ENCODE results near the gene USH2A. TPM values are rescaled to one million over a fixed set of nuclear protein-coding genes. Genes with fewer than 3 reads are reported as not detected.

The USH2A gene
- polyA plus RNA-seq, 1 of the 3 experiments (the other 2 are of a cell fraction), result under 0.01 TPM

DNA sequence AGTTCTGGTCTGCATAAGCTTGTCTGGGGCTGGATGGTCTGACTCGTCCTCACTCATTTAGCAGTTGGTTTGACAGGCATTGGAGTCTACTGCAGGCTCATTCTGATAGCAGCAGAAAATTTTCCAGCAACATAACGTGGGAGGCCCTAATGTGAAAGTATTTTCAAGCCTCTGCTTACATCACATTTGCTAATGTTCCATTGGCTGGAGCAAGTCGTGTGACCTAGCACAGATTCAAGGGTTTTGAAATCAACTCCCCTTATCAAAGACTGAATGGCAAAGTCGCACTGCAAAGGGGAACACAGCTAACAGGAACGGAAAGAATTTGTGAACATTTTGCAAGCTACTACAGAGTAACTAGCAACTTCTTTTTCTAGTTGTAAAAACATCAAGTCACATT is 2.3 kb upstream of the USH2A start:
- no peaks in the 10 kb centered on the region for H3K79me2 ChIP-seq (ENCODE audit: insufficient read depth)
- no peaks in the 10 kb centered on the region for H4K20me1 ChIP-seq (ENCODE audit: insufficient read depth)
- no peak for TF ChIP-seq RXRA (IDR thresholded peaks at IDR 0.05; ENCODE audit: borderline replicate concordance, low read depth)
- no peak for TF ChIP-seq FOXJ3 (CRISPR knock-in tag; IDR thresholded peaks at IDR 0.05)
- TF ChIP-seq CHD2 (IDR thresholded peaks at IDR 0.05; ENCODE audit: low read length, partially characterized antibody), result no peak
- TF ChIP-seq TEAD4 (IDR thresholded peaks at IDR 0.05; ENCODE audit: borderline replicate concordance, insufficient read depth), result no peak
- no peak for TF ChIP-seq JUND (IDR thresholded peaks at IDR 0.05)
- no peak for TF ChIP-seq POLR2AphosphoS5 (IDR thresholded peaks at IDR 0.05; ENCODE audit: low read depth, low read length)
- no peak for TF ChIP-seq GABPA (IDR thresholded peaks at IDR 0.05; ENCODE audit: low read depth)
- TF ChIP-seq, protein P1, sequence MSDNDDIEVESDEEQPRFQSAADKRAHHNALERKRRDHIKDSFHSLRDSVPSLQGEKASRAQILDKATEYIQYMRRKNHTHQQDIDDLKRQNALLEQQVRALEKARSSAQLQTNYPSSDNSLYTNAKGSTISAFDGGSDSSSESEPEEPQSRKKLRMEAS (IDR thresholded peaks at IDR 0.05; ENCODE audit: low read depth), result no peak
- WGBS (ENCODE audit: low lambda C conversion rate), result 68% methylated on average over 5 of the region's 5 CpGs
- POLR2A ChIA-PET, result no interaction called here
- no peaks in the 10 kb centered on the region for H3K9me3 ChIP-seq
- CTCF ChIA-PET, result interaction anchor here (0.7 kb wide), 1 partner anchor 25 kb away, joined by 3 read pairs; no protein-coding TSS in a partner anchor
- no peaks in the 10 kb centered on the region for H3K9me2 ChIP-seq
- no peak overlapping the region for H3K9ac ChIP-seq
- H3F3A ChIP-seq (replicated peaks; ENCODE audit: insufficient read depth), result no peaks in the 10 kb centered on the region
- no peak overlapping the region for H3K4me2 ChIP-seq
- H3K27ac ChIP-seq (ENCODE audit: low read depth in 2 of 2, low read length in 1 of 2), result no peak overlapping the region
- H3K27me3 ChIP-seq (ENCODE audit: insufficient read depth), result no peaks in the 10 kb centered on the region
- no peak for DNase-seq
- peak overlapping the region; percentile 44; the same call in 1 of the 2 replicates for H2AFZ ChIP-seq (ENCODE audit: low read depth)
- H3K36me3 ChIP-seq (replicated peaks in 1 of 2; ENCODE audit: control insufficient read depth in 1 of 2, insufficient read depth in 2 of 2, low read length in 1 of 2), result no peaks in the 10 kb centered on the region
- no peak overlapping the region for H3K4me3 ChIP-seq (ENCODE audit: low read depth in 2 of 2, low read length in 1 of 2)
- no peaks in the 10 kb centered on the region; a peak in 1 of 4 replicates for H3K4me1 ChIP-seq (ENCODE audit: control insufficient read depth in 1 of 2, insufficient read depth in 2 of 2, low read depth in 1 of 2, low read length in 1 of 2)

DNA sequence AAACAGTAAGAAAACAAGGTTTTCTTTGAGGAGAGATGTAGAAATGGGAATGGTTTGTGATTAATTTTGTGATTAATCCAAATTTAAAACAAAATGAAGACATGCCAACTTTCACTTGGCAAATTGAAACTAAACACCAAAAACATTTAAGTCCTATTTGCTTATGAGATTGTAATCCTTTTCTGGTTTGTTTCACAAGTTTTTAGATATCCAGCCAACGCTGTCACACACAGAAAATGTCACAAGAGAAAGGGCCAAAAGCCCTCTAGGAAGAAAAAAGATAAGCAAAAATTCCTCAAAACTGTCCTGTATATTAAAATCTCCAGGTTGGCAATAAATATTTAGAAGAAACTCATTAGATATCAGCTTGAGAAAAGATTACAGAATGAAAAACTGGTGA is 2.5 kb downstream of the USH2A start:
- H3K27me3 ChIP-seq (ENCODE audit: insufficient read depth), result no peaks in the 10 kb centered on the region
- WGBS (ENCODE audit: low lambda C conversion rate), result 33% methylated on average over 1 of the region's 1 CpG
- no peak overlapping the region for H3K4me2 ChIP-seq
- no peak for DNase-seq
- H3K4me1 ChIP-seq (ENCODE audit: control insufficient read depth in 1 of 2, insufficient read depth in 2 of 2, low read depth in 1 of 2, low read length in 1 of 2), result no peaks in the 10 kb centered on the region; a peak in 1 of 4 replicates
- ChIA-PET CTCF (interaction anchor here (1.7 to 1.8 kb wide), 2 partner anchors 11 to 200 kb away, joined by 4 to 9 read pairs; no protein-coding TSS in a partner anchor), POLR2A (no interaction called here)
- no peak overlapping the region for H2AFZ ChIP-seq (ENCODE audit: low read depth)
- no peaks in the 10 kb centered on the region for H3F3A ChIP-seq (replicated peaks; ENCODE audit: insufficient read depth)
- H3K79me2 ChIP-seq (ENCODE audit: insufficient read depth), result no peaks in the 10 kb centered on the region
- H3K36me3 ChIP-seq (replicated peaks in 1 of 2; ENCODE audit: control insufficient read depth in 1 of 2, insufficient read depth in 2 of 2, low read length in 1 of 2), result no peaks in the 10 kb centered on the region
- H3K9me2 ChIP-seq, result no peaks in the 10 kb centered on the region
- H3K4me3 ChIP-seq (ENCODE audit: low read depth in 2 of 2, low read length in 1 of 2), result no peak overlapping the region
- TF ChIP-seq YY1 (IDR thresholded peaks at IDR 0.05; ENCODE audit: low read depth) (no peak), TEAD4 (IDR thresholded peaks at IDR 0.05; ENCODE audit: borderline replicate concordance, insufficient read depth) (no peak), NFIC (IDR thresholded peaks at IDR 0.05; ENCODE audit: borderline replicate concordance) (no peak), RXRA (IDR thresholded peaks at IDR 0.05; ENCODE audit: borderline replicate concordance, low read depth) (no peak), MXI1 (IDR thresholded peaks at IDR 0.05; ENCODE audit: low read depth, low read length) (no peak), RAD21 (IDR thresholded peaks at IDR 0.05; ENCODE audit: low read length) (no peak), NRF1 (IDR thresholded peaks at IDR 0.05; ENCODE audit: low read depth, low read length) (no peak), TAF1 (IDR thresholded peaks at IDR 0.05; ENCODE audit: borderline replicate concordance, low read depth, low read length) (no peak), GATA2 (CRISPR knock-in tag; IDR thresholded peaks at IDR 0.05) (no peak), FOSL2 (IDR thresholded peaks at IDR 0.05; ENCODE audit: borderline replicate concordance, low read depth) (no peak), SMC3 (IDR thresholded peaks at IDR 0.05; ENCODE audit: low read depth, low read length) (no peak), GABPA (IDR thresholded peaks at IDR 0.05; ENCODE audit: low read depth) (no peak), TCF12 (IDR thresholded peaks at IDR 0.05) (no peak), RFX5 (IDR thresholded peaks at IDR 0.05; ENCODE audit: low read length) (no peak), FOXM1 (IDR thresholded peaks at IDR 0.05; ENCODE audit: low read depth) (no peak)
- TF ChIP-seq, protein P2, sequence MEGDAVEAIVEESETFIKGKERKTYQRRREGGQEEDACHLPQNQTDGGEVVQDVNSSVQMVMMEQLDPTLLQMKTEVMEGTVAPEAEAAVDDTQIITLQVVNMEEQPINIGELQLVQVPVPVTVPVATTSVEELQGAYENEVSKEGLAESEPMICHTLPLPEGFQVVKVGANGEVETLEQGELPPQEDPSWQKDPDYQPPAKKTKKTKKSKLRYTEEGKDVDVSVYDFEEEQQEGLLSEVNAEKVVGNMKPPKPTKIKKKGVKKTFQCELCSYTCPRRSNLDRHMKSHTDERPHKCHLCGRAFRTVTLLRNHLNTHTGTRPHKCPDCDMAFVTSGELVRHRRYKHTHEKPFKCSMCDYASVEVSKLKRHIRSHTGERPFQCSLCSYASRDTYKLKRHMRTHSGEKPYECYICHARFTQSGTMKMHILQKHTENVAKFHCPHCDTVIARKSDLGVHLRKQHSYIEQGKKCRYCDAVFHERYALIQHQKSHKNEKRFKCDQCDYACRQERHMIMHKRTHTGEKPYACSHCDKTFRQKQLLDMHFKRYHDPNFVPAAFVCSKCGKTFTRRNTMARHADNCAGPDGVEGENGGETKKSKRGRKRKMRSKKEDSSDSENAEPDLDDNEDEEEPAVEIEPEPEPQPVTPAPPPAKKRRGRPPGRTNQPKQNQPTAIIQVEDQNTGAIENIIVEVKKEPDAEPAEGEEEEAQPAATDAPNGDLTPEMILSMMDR (IDR thresholded peaks at IDR 0.05), result no peak
- TF ChIP-seq, protein P3, sequence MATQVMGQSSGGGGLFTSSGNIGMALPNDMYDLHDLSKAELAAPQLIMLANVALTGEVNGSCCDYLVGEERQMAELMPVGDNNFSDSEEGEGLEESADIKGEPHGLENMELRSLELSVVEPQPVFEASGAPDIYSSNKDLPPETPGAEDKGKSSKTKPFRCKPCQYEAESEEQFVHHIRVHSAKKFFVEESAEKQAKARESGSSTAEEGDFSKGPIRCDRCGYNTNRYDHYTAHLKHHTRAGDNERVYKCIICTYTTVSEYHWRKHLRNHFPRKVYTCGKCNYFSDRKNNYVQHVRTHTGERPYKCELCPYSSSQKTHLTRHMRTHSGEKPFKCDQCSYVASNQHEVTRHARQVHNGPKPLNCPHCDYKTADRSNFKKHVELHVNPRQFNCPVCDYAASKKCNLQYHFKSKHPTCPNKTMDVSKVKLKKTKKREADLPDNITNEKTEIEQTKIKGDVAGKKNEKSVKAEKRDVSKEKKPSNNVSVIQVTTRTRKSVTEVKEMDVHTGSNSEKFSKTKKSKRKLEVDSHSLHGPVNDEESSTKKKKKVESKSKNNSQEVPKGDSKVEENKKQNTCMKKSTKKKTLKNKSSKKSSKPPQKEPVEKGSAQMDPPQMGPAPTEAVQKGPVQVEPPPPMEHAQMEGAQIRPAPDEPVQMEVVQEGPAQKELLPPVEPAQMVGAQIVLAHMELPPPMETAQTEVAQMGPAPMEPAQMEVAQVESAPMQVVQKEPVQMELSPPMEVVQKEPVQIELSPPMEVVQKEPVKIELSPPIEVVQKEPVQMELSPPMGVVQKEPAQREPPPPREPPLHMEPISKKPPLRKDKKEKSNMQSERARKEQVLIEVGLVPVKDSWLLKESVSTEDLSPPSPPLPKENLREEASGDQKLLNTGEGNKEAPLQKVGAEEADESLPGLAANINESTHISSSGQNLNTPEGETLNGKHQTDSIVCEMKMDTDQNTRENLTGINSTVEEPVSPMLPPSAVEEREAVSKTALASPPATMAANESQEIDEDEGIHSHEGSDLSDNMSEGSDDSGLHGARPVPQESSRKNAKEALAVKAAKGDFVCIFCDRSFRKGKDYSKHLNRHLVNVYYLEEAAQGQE (IDR thresholded peaks at IDR 0.05; ENCODE audit: low read depth, low read length), result no peak
- TF ChIP-seq, protein P1 (IDR thresholded peaks at IDR 0.05; ENCODE audit: low read depth), result no peak
- TF ChIP-seq, protein P4, sequence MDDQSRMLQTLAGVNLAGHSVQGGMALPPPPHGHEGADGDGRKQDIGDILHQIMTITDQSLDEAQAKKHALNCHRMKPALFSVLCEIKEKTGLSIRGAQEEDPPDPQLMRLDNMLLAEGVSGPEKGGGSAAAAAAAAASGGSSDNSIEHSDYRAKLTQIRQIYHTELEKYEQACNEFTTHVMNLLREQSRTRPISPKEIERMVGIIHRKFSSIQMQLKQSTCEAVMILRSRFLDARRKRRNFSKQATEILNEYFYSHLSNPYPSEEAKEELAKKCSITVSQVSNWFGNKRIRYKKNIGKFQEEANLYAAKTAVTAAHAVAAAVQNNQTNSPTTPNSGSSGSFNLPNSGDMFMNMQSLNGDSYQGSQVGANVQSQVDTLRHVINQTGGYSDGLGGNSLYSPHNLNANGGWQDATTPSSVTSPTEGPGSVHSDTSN (IDR thresholded peaks at IDR 0.05), result no peak
- no peak overlapping the region; a peak in 1 of 4 replicates for H3K27ac ChIP-seq (ENCODE audit: low read depth in 2 of 2, low read length in 1 of 2)
- H3K9me3 ChIP-seq, result no peaks in the 10 kb centered on the region
- no peak overlapping the region for H3K9ac ChIP-seq
- H4K20me1 ChIP-seq (ENCODE audit: insufficient read depth), result no peaks in the 10 kb centered on the region
